ENCODE data around the gene PODXL2. TPM values are rescaled to one million over a fixed set of nuclear protein-coding genes. Genes with fewer than 3 reads are reported as not detected.

The PODXL2 gene
- total RNA-seq, 1 experiment from 2014 or later, result 5.7 TPM

GRCh38 chr3:127584734-127585133 lies 44.3 kb upstream of the PODXL2 start (continued):
- TF ChIP-seq EZH2 (IDR thresholded peaks at IDR 0.05) (no peak), RAD21 (IDR thresholded peaks at IDR 0.05; ENCODE audit: low read depth) (no peak)

- CTCF ChIA-PET, result interaction anchor here (3.0 kb wide), 1 partner anchor 10 kb away, joined by 11 read pairs; no protein-coding TSS in a partner anchor
- Histone ChIP-seq H3K27ac (ENCODE audit: low read depth, low read length) (no peak overlapping the region), H3K9ac (ENCODE audit: low read length) (no peak overlapping the region), H3K4me1 (ENCODE audit: control insufficient read depth in 1 of 2, insufficient read depth in 2 of 2, low read length in 2 of 2) (peaks cover 6 to 16% of the 10 kb centered on the region in 2 experiments), H3K9me3 (ENCODE audit: control insufficient read depth in 1 of 2, insufficient read depth in 1 of 2, low read depth in 1 of 2, low read length in 2 of 2) (no peaks in the 10 kb centered on the region), H4K20me1 (ENCODE audit: insufficient read depth) (no peaks in the 10 kb centered on the region), H3K9me2 (ENCODE audit: insufficient read depth) (no peaks in the 10 kb centered on the region), H3K79me2 (ENCODE audit: insufficient read depth, low read length) (peaks cover 69% of the 10 kb centered on the region), H3K27me3 (ENCODE audit: insufficient read depth, low read length) (no peaks in the 10 kb centered on the region), H3K4me2 (ENCODE audit: low read length) (no peak overlapping the region), H2AFZ (ENCODE audit: low read depth, low read length, poor library complexity, severe bottlenecking) (no peak overlapping the region), H3K36me3 (ENCODE audit: control insufficient read depth in 1 of 2, insufficient read depth in 2 of 2, low read length in 2 of 2) (peaks cover 0 to 7% of the 10 kb centered on the region in 2 experiments; a peak in 1 of 4 replicates), H3K4me3 (replicated peaks in 1 of 2; ENCODE audit: low read depth in 1 of 2, low read length in 2 of 2) (no peak overlapping the region)
- no peak for ATAC-seq
- POLR2A ChIA-PET, result no interaction called here
- no peak for DNase-seq (ENCODE audit: low read depth, low spot score)
- RAD21 ChIA-PET (ENCODE audit: low non-redundant PET in 1 of 2, low total read pairs in 2 of 2, uncharacterized antibody in 2 of 2, unreplicated experiment in 2 of 2), result no interaction called here
- TF ChIP-seq REST (IDR thresholded peaks at IDR 0.05; ENCODE audit: low read depth) (no peak), JUND (IDR thresholded peaks at IDR 0.05) (no peak), EGR1 (IDR thresholded peaks at IDR 0.05; ENCODE audit: low read depth) (no peak), ZFX (IDR thresholded peaks at IDR 0.05) (no peak), EZH2 (IDR thresholded peaks at IDR 0.05) (no peak), POLR2AphosphoS5 (IDR thresholded peaks at IDR 0.05; ENCODE audit: low read depth, low read length) (no peak)
- TF ChIP-seq, protein P1, sequence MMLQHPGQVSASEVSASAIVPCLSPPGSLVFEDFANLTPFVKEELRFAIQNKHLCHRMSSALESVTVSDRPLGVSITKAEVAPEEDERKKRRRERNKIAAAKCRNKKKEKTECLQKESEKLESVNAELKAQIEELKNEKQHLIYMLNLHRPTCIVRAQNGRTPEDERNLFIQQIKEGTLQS (IDR thresholded peaks at IDR 0.05), result no peak
- no TSS peak for BruUV-seq (replicated peaks)
- intact Hi-C loops (cut with micrococcal nuclease), result no loop called here
Observed at GRCh38 chr3:127585163-127585812, 43.7 kb upstream of the PODXL2 start.
